Effector CD4-positive, alpha-beta T cell (primary cell): Measurements from ENCODE around the gene TES.
"Not testable (repeated sequence)": the region's sequence is repeated elsewhere in the genome, so short reads cannot be mapped to it uniquely, and the experiment has no call there.

Experiments used
- DNase-seq: peaks from one replicate; pipeline ENCODE4 v3.0.0-alpha.2; 2020

TES gene

GRCh38 chr7:116222501-116222900 is 12.2 kb downstream of the TES start:
- no peak for DNase-seq

DNA sequence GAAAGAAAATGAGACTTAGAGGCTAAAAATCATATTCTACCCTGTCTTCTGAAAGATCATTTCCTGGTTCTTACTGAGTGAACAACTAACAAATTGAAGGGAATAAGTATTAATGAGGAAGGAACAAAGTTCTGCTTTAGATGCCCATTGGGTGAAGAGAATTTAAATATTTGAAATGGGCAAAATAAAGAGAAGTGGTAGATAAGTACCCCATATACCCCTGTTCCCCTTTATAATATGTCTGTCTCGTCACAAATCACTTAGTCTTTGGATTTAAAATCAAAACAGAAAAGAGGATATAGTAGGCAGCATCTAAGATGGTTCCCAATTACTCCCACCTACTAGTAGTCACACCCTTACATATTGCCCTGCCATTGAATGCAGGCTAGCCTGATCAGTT is 13.2 kb downstream of the TES start:
- no peak for DNase-seq

DNA sequence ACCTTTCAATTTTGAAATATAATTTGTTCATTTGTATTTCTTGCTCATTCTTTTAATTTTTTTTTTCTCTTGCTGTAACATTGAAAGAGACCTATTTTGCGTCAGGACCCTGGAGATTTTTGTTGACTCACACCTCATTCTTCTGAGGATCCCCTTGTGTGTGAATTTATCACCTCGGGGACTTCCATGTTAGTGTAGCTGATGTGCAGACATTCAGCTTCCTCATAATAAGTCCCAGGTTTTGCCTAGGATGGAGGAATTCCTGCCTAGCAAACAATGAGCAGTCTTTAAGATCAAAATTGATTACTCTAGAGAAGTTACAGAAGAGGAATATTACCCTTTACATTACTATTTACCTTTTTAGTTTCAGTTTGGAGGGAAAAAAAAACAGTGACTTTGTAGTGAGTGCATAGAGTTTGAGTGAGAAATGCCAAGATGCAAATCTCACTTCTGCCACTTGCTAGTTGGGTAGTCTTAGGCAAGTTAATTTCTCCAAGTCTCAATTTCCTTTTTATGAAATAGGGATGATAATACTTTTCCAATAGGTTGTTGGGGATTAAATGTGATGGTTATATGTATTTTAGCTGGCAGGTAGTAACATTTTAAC is 14.3 kb downstream of the TES start:
- no peak for DNase-seq

- no peak for DNase-seq
These were observed 15.5 kb downstream of the TES start for GRCh38 chr7:116225860-116226259.

- DNase-seq, result no peak
These were observed 16.3 kb downstream of the TES start for GRCh38 chr7:116226664-116227063.

- DNase-seq, result no peak
These were observed 17.4 kb downstream of the TES start for GRCh38 chr7:116227678-116228239.

DNA sequence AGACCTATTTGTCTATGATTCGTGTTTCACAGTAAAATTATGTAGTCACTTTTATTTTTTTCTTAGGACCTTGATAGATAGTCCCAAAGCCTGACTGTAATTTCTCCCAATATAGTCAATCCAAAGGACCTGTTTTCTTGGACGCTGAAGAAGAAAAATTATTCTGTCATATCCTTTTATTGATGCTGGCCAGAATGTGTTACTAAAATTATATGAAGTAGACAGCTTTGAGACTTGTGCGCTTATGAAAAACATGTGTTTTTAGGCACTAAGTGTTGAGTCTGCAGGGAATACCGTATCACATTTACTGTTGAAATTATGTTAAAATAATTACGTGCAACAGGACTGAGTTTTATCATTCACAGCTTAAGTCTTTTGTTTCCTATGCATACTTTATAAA is 17.9 kb downstream of the TES start:
- no peak for DNase-seq

DNA sequence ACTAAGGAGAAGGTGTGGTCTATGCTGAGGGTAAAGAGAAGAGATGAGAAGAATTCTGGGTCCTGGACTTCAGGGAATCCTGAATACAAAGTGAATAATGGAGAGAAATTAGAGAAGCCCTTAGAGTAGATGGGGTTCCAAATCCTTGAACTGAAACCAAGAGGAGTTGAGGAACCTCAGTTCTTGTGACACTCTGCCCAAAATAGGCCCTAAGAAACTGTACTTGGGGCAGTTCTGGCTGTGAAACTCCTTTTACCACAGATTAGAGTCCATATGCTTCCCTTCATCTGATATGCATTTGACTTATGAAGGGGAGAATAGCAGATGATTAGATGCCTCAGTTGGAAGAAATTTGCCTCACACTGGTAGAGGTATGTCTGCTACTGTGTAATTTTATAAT is 19.0 kb downstream of the TES start:
- DNase-seq, result no peak

- DNase-seq, result no peak
These were observed 20.1 kb downstream of the TES start for GRCh38 chr7:116230191-116231005.

GRCh38 chr7:116231543-116231942 is 21.2 kb downstream of the TES start:
- no peak for DNase-seq

- no peak for DNase-seq
These were observed 21.6 kb downstream of the TES start for GRCh38 chr7:116231949-116232348.

DNA sequence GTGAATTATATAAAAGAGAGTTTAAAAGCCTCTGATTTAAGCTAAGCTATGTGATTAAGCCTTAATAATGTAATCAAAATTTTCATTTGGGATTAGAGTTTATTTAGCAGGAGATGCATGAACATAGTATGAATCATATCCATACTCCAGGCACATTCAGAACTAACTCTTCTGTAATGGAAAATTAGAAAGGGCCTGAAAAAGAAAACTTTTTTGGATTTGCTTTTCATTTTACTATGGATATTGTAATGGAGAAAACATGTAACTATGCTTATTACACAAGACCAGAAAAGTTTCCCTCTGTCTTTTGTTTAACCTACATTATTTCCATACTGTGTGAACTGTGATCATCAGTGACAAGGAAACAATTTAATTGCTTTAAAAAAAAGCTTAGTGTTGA is 22.0 kb downstream of the TES start:
- no peak for DNase-seq

- no peak for DNase-seq
These were observed 22.6 kb downstream of the TES start for GRCh38 chr7:116232920-116233319.

DNA sequence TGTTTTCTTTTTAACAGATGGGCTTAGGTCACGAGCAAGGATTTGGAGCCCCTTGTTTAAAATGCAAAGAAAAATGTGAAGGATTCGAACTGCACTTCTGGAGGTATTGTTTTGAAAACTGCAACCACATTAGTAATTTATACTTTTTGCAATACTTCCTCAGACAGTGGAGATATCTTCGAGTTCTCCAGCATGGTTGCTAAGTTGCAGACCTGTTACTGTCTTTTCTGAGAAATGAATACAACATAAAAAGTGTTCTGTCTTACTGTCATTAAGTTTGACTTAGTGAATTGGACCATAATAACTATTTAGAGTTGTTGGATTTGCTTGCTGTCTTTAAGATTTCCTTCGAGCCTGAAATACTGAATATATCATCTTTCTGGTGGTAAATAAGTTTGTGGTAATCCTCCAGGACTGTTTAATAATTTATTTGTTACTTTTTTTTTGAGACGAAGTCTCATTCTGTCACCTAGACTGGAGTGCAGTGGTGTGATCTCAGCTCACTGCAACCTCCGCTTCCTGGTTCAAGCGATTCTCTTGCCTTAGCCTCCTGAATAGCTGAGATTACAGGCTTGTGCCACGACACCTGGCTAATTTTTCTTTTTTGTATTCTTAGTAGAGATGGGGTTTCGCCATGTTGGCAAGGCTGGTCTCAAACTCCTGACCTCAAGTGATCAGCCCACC is 24.3 kb downstream of the TES start:
- no peak for DNase-seq

DNA sequence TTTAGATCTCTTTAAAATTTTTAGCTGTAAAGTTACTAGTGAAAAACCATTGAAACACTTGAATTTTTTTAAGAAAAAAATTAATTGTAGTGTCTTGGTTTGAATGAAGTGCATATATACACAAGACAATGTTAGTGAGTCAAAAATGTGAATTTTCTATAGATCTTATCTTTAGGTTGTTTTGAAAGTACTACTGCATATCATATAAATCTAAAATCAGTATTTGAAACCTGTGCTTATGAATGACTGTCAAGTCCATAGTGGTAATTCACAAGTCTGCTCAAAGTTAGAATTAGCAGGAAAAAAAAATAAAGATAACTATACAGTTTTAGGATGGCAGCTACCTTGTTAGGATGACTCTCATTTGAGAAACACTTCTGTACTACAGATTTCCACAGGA is 25.0 kb downstream of the TES start:
- no peak for DNase-seq

DNA sequence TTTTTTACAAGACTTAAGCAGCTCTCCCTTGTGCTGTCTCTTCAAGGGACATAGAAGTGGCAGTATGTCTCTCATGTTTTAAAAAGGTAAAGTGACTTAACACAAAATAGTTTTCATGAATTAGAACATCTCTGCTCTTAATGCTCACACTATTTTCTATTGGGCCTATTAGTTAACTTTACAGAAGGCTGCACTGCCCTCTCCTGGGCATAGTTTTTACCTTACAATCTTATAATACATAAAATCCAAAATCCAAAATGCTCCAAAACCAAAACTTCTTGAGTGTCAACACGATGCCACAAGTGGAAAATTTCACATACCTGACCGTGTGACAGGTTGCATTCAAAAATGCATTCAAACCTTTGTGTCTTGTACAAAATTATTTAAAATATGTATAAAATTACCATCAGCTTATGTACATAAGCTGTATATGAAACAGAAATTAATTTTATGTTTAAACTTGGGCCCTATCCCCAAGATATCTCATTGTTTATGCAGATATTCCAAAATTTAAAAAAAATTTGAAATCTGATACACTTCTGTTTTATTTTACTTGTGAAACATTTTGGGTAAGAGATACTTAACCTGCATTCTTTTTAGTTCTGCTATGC is 25.8 kb downstream of the TES start:
- peak; percentile 66 for DNase-seq

DNA sequence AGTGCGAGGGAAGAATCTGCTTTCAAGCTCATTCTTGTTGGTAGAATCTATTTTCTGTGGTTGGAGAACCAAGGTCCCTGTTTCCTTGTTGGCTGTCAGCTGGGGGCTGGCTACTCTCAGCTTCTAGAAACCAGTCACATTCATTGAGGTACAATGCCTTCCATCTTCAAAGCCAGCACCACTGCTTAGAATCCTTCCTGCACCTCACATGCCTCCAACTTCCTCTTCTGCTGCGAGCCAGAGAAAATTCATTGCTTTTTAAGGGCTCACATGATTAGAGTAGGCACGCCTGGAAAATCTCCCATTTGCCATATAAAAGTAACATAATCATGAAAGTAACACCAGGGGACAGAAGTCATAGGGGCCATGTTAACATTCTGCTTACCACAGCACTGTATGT is 28.7 kb downstream of the TES start:
- no peak for DNase-seq

GRCh38 chr7:116239434-116239833 is 29.1 kb downstream of the TES start:
- DNase-seq, result no peak

- no peak for DNase-seq
These were observed 29.8 kb downstream of the TES start for GRCh38 chr7:116240024-116240668.

- no peak for DNase-seq
These were observed 31.0 kb downstream of the TES start for GRCh38 chr7:116241291-116241690.

GRCh38 chr7:116242178-116242577 is 31.8 kb downstream of the TES start:
- no peak for DNase-seq

DNA sequence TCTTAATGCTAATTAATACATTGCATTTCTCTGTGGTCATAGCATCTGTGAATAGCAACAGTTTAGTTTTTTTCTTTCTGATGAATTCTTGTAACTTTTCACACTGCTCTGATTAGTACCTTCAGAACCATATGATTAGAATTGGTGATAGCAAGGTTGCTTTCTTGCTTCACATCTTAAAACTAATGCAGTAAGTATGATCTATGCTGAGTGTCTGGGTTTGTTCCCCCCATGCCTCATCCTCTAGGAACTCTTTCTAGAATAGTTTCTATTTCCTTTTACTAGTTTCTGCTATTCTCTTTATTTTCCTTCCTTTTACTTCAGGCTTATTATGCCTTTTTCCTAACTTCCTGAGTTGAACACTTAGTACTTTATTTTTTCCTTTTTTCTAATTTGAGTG is 32.4 kb downstream of the TES start:
- DNase-seq, result no peak

GRCh38 chr7:116244803-116245202 is 34.5 kb downstream of the TES start:
- DNase-seq, result not testable (repeated sequence)
